Subcutaneous adipose tissue (tissue), 4 donors: Measurements from ENCODE around the gene JMJD4. TPM values are rescaled to one million over a fixed set of nuclear protein-coding genes. Genes with fewer than 3 reads are reported as not detected.

Source experiments
- total RNA-seq, 4 donors: library from RNA; depleted of rRNA; stranded (reverse); fragments of >200 nt; gene quantifications; one replicate each; pipeline ENCODE4 v1.1.0, GENCODE V29; 2016
- TF ChIP-seq, protein P1 (sequence below): fragments of 450-650 bp; IDR thresholded peaks from one replicate; pipeline ENCODE4 v1.5.1; 2016; ENCODE audit warnings: low read depth, mild to moderate bottlenecking, control low read depth, antibody characterized with exemption, moderate library complexity

JMJD4 gene
- total RNA-seq, 4 donors from 2014 or later: 11.5 to 22.0 (median 12.4) TPM

DNA sequence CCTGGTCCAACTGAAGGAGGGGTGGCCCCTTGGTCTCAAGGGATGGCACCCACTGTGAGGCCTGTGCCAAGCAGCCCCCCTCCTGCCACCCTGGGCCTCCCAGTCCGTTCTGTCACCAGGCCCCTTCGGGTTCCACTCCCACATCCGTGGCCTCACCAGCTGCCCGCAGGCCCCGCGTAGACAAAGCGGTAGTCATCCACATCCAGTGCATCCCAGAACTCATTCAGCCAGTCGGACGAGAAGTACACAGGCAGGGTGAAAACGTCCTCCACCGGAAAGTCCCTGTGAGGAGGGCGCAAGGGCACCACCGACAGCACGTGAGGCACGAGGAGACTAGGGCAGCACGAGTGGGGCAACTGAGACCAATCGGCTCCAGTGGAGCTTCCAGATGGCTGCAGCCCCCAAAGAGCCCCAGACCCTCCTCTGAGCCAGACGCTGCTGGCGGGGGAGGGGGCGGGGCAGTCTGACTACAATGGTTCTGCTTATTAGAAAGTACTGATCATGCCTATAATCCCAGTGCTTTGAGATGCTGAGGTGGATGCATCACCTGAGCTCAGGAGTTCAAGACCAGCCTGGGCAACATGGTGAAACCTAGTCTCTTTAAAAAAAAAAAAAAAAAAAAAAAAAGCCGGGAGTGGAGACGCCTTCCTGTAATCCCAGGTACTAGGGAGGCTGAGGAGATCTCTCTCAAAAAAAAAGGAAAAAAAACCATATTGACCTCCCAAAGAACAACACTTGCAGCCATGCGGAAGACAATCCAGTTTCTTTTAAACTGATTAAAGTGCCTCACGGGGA is 1.2 kb downstream of the JMJD4 start:
- TF ChIP-seq, protein P1, sequence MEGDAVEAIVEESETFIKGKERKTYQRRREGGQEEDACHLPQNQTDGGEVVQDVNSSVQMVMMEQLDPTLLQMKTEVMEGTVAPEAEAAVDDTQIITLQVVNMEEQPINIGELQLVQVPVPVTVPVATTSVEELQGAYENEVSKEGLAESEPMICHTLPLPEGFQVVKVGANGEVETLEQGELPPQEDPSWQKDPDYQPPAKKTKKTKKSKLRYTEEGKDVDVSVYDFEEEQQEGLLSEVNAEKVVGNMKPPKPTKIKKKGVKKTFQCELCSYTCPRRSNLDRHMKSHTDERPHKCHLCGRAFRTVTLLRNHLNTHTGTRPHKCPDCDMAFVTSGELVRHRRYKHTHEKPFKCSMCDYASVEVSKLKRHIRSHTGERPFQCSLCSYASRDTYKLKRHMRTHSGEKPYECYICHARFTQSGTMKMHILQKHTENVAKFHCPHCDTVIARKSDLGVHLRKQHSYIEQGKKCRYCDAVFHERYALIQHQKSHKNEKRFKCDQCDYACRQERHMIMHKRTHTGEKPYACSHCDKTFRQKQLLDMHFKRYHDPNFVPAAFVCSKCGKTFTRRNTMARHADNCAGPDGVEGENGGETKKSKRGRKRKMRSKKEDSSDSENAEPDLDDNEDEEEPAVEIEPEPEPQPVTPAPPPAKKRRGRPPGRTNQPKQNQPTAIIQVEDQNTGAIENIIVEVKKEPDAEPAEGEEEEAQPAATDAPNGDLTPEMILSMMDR: no peak

DNA sequence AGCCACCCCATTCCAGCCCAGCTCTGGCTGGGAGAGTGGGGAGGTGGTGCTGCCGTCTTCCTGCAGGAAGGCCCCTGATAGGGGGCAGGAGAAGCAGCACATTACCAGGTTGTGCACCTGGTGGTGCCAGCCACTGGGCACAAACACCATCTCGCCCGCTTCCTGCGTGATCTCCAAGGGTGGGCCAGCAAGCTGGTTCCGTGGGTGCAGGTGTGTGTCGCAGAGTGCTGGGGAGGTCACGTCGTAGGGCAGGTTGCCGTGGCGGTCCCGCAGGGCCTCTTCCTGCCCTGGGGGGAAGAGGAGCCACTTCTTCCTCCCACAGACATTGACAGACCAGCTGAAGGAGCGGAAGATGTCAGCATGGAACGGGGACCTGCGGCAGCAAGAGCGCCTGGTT is 1.8 kb downstream of the JMJD4 start:
- TF ChIP-seq, protein P1: no peak

DNA sequence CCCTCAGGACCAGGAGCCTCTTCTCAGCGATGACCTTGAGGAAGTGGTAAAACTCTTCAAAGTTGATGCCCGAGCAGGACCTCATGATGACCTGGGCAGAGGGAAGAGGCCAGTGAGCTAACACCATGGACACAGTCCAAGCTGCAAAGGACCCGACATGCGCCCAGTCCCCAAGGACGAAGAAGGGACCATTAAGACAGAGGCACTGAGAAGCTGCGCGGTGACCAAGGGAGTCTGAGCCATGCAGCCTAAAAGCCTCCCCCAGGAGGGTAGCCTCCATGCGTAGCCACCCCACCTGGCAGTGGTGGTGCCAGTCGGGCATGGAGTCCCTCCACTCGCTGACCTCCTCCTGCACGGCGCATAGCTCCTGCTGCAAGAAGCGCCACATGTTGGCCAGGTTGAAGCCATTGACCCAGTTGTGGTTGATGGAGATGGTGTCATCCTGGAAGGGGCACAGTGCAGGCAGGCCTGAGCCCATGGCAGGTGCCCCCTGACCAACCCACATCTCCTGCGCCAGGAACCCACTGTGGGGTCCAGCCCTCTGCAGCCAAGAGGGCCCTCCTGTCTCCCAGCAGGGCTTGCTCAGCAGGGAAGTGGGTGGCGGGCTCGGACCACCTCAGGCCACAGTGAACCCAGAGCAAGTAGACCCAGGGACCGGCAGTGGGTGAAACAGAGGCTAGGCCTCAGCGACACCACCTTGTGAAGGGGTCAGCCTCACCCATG is 2.4 kb downstream of the JMJD4 start:
- TF ChIP-seq, protein P1: no peak

GRCh38 chr1:227731696-227732585 is 3.2 kb downstream of the JMJD4 start:
- TF ChIP-seq, protein P1: no peak

- TF ChIP-seq, protein P1: no peak
These were observed 3.8 kb downstream of the JMJD4 start for GRCh38 chr1:227731241-227731677.

DNA sequence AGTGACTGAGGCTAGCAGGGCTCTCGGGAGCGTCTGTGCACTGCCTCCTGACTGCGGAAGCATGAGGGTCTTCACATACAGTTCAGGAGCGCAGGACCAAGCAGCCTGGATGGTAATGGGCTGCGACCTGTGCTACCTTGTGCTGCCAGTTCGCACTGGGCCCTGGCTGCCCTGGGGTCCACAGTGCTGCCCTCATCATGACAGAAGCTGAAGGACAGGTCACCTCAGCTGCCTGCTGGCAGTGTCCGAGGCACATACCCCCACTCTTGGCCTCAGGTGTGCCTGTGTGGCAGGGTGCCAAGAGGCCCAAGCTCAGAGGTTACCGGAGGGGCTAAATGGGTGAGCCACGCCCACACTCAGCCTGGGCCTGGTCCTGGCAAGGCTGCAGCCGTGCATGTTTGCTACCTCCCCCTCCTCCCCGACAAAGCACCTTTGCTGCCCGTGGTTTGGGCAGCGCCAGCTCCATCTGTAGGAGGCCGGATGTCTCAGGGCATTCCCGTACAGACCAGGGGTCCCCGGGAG is 4.4 kb downstream of the JMJD4 start:
- TF ChIP-seq, protein P1: no peak
